Right hindlimb (tissue), 1 donor: Measurements from ENCODE around the gene CYP26B1.
"Not testable (repeated sequence)": the region's sequence is repeated elsewhere in the genome, so short reads cannot be mapped to it uniquely, and the experiment has no call there.

Experiments used
- DNase-seq: peaks from one replicate; pipeline ENCODE4 v3.0.0-alpha.2; 2018

CYP26B1 gene

GRCh38 chr2:72104821-72105588 is 42.7 kb downstream of the CYP26B1 start:
- DNase-seq, result no peak

- DNase-seq, result no peak
Measured at GRCh38 chr2:72103690-72104089, 44.0 kb downstream of the CYP26B1 start.

GRCh38 chr2:72103161-72103560 is 44.5 kb downstream of the CYP26B1 start:
- no peak for DNase-seq

- DNase-seq, result no peak
Measured at GRCh38 chr2:72098935-72099334, 48.7 kb downstream of the CYP26B1 start.

GRCh38 chr2:72097276-72097675 is 50.4 kb downstream of the CYP26B1 start:
- DNase-seq, result no peak

GRCh38 chr2:72096181-72096580 is 51.5 kb downstream of the CYP26B1 start:
- no peak for DNase-seq

- DNase-seq, result no peak
Measured at GRCh38 chr2:72095364-72095763, 52.3 kb downstream of the CYP26B1 start.

- no peak for DNase-seq
Measured at GRCh38 chr2:72094701-72095100, 53.0 kb downstream of the CYP26B1 start.

- DNase-seq, result no peak
Measured at GRCh38 chr2:72092111-72092510, 55.6 kb downstream of the CYP26B1 start.

GRCh38 chr2:72090781-72091482 is 56.7 kb downstream of the CYP26B1 start:
- no peak for DNase-seq

- no peak for DNase-seq
Measured at GRCh38 chr2:72090271-72090720, 57.4 kb downstream of the CYP26B1 start.

GRCh38 chr2:72089537-72089936 is 58.1 kb downstream of the CYP26B1 start:
- DNase-seq, result no peak

GRCh38 chr2:72089028-72089427 is 58.6 kb downstream of the CYP26B1 start:
- DNase-seq, result no peak

- DNase-seq, result not testable (repeated sequence)
Measured at GRCh38 chr2:72086871-72087633, 60.6 kb downstream of the CYP26B1 start.

GRCh38 chr2:72085513-72085912 is 62.1 kb downstream of the CYP26B1 start:
- no peak for DNase-seq

- DNase-seq, result no peak
Measured at GRCh38 chr2:72085036-72085435, 62.6 kb downstream of the CYP26B1 start.

- no peak for DNase-seq
Measured at GRCh38 chr2:72084584-72084976, 63.1 kb downstream of the CYP26B1 start.

GRCh38 chr2:72083751-72084583 is 63.7 kb downstream of the CYP26B1 start:
- no peak for DNase-seq

GRCh38 chr2:72082887-72083286 is 64.8 kb downstream of the CYP26B1 start:
- DNase-seq, result no peak

GRCh38 chr2:72082021-72082601 is 65.6 kb downstream of the CYP26B1 start:
- DNase-seq, result no peak

- DNase-seq, result no peak
Measured at GRCh38 chr2:72081451-72081850, 66.2 kb downstream of the CYP26B1 start.
